IMR-90 (cell line): Measurements from ENCODE around the gene NPC1.

ENCODE experiments used
- CHD1 ChIP-seq: IDR thresholded peaks from 2 replicates; pipeline ENCODE4 v1.6.1; 2012; ENCODE audit warnings: low read depth, low read length, improper control_type of control experiment
- CTCF ChIP-seq: conservative IDR thresholded peaks from 2 replicates; pipeline ENCODE4 v1.5.1; 2012; ENCODE audit warnings: mild to moderate bottlenecking, low read depth, low read length, improper control_type of control experiment
- ELK1 ChIP-seq: fragments of 150-350 bp; IDR thresholded peaks from 2 replicates; pipeline ENCODE4 v1.6.1; 2016; ENCODE audit warnings: low read depth, mild to moderate bottlenecking, low read length, moderate library complexity, borderline replicate concordance
- FOS ChIP-seq: fragments of 150-350 bp; IDR thresholded peaks from 2 replicates; pipeline ENCODE4 v1.6.1; 2016; ENCODE audit warnings: low read depth, low read length
- MAFK ChIP-seq: IDR thresholded peaks from 2 replicates; pipeline ENCODE4 v1.6.1; 2012; ENCODE audit warnings: low read depth, low read length, improper control_type of control experiment
- MAZ ChIP-seq: IDR thresholded peaks from 2 replicates; pipeline ENCODE4 v1.6.1; 2012; ENCODE audit warnings: low read depth, mild to moderate bottlenecking, low read length, improper control_type of control experiment, moderate library complexity, borderline replicate concordance
- NFE2L2 ChIP-seq: fragments of 150-350 bp; IDR thresholded peaks from 2 replicates; pipeline ENCODE4 v1.6.1; 2016; ENCODE audit warnings: low read depth, mild to moderate bottlenecking, low read length
- POLR2A ChIP-seq: IDR thresholded peaks from 2 replicates; pipeline ENCODE4 v1.6.1; 2012; ENCODE audit warnings: mild to moderate bottlenecking, low read depth, low read length
- RAD21 ChIP-seq: IDR thresholded peaks from 2 replicates; pipeline ENCODE4 v1.6.1; 2012; ENCODE audit warnings: low read length, improper control_type of control experiment
- RCOR1 ChIP-seq: IDR thresholded peaks from 2 replicates; pipeline ENCODE4 v1.6.1; 2012; ENCODE audit warnings: mild to moderate bottlenecking, low read length, improper control_type of control experiment; ENCODE audit not compliant: insufficient replicate concordance
- RFX5 ChIP-seq: IDR thresholded peaks from 2 replicates; pipeline ENCODE4 v1.8.0; 2012; ENCODE audit warnings: low read depth, mild to moderate bottlenecking, low read length, moderate library complexity
- SMC3 ChIP-seq: fragments of 150-350 bp; IDR thresholded peaks from 2 replicates; pipeline ENCODE4 v1.6.1; 2016; ENCODE audit warnings: low read depth, mild to moderate bottlenecking, antibody characterized with exemption, low read length, moderate library complexity
- USF2 ChIP-seq: fragments of 150-350 bp; IDR thresholded peaks from 2 replicates; pipeline ENCODE4 v1.6.1; 2017; ENCODE audit warnings: mild to moderate bottlenecking, antibody characterized with exemption, low read length, low read depth

- TF ChIP-seq CTCF (no peak), RCOR1 (no peak), POLR2A (no peak), NFE2L2 (no peak), USF2 (no peak), CHD1 (no peak), SMC3 (no peak), FOS (no peak), RAD21 (no peak), MAFK (no peak), MAZ (no peak), RFX5 (no peak), ELK1 (no peak)
Measured at GRCh38 chr18:23541349-23542093, 44.8 kb downstream of the NPC1 start.
